Measurements from ENCODE around the gene ERC2.

The ERC2 gene

GRCh38 chr3:55782351-55782750, 685.9 kb downstream of the ERC2 start:
- H3K9ac ChIP-seq (ENCODE audit: low read length), result no peak overlapping the region
- H3K27ac ChIP-seq (ENCODE audit: low read depth, low read length), result no peak overlapping the region
- no peak overlapping the region for H3K4me3 ChIP-seq (ENCODE audit: low read depth, low read length)
- H2AK5ac ChIP-seq (ENCODE audit: low read length), result no peak overlapping the region
- DNase-seq, result no peak
- H3K23ac ChIP-seq (ENCODE audit: low read length), result no peak overlapping the region
- no peaks in the 10 kb centered on the region for H3K9me3 ChIP-seq (ENCODE audit: insufficient read depth, low read depth, low read length)
- no peak overlapping the region for H4K91ac ChIP-seq (ENCODE audit: low read depth, low read length)
- H3K79me2 ChIP-seq (ENCODE audit: control insufficient read depth, insufficient read depth, low read length, poor library complexity), result no peaks in the 10 kb centered on the region
- H3K4me2 ChIP-seq (ENCODE audit: low read length), result no peak overlapping the region
- no peak overlapping the region for H2BK120ac ChIP-seq (ENCODE audit: insufficient read depth, low read length, poor library complexity)
- H3K4me1 ChIP-seq (ENCODE audit: control insufficient read depth in 1 of 2, insufficient read depth in 2 of 2, low read length in 2 of 2), result no peaks in the 10 kb centered on the region
- no peak overlapping the region for H2AFZ ChIP-seq (ENCODE audit: insufficient read depth, low read length, poor library complexity)
- H3K4ac ChIP-seq (ENCODE audit: low read depth, low read length), result no peak overlapping the region
- no peaks in the 10 kb centered on the region for H3K36me3 ChIP-seq (ENCODE audit: control insufficient read depth in 1 of 2, insufficient read depth in 2 of 2, low read length in 2 of 2)
- H3K79me1 ChIP-seq (ENCODE audit: low read length), result no peaks in the 10 kb centered on the region
- H2BK12ac ChIP-seq (ENCODE audit: low read length), result no peak overlapping the region
- H4K8ac ChIP-seq (ENCODE audit: low read depth, low read length), result no peak overlapping the region
- no CpG with 5 or more reads among the region's 4 CpGs for WGBS (ENCODE audit: extremely low coverage, insufficient coverage, insufficient read length)
- no peak overlapping the region for H3K18ac ChIP-seq (ENCODE audit: low read length)
- no peaks in the 10 kb centered on the region for H3K27me3 ChIP-seq (ENCODE audit: insufficient read depth, low read length)
- no peak overlapping the region for H4K12ac ChIP-seq (ENCODE audit: low read depth, low read length)
- H2BK5ac ChIP-seq (ENCODE audit: low read depth, low read length, poor library complexity), result no peak overlapping the region
- H3K14ac ChIP-seq (ENCODE audit: low read length), result no peak overlapping the region

GRCh38 chr3:55780913-55781312, 687.4 kb downstream of the ERC2 start:
- H2BK5ac ChIP-seq (ENCODE audit: low read depth, low read length, poor library complexity), result no peak overlapping the region
- no peak overlapping the region for H3K4ac ChIP-seq (ENCODE audit: low read depth, low read length)
- H3K14ac ChIP-seq (ENCODE audit: low read length), result no peak overlapping the region
- no peak overlapping the region for H2BK120ac ChIP-seq (ENCODE audit: insufficient read depth, low read length, poor library complexity)
- H3K4me1 ChIP-seq (ENCODE audit: control insufficient read depth in 1 of 2, insufficient read depth in 2 of 2, low read length in 2 of 2), result no peaks in the 10 kb centered on the region
- H3K27me3 ChIP-seq (ENCODE audit: insufficient read depth, low read length), result no peaks in the 10 kb centered on the region
- no peak overlapping the region for H4K91ac ChIP-seq (ENCODE audit: low read depth, low read length)
- no peak overlapping the region for H3K27ac ChIP-seq (ENCODE audit: low read depth, low read length)
- no peak overlapping the region for H2AK5ac ChIP-seq (ENCODE audit: low read length)
- DNase-seq, result no peak
- no peaks in the 10 kb centered on the region for H3K36me3 ChIP-seq (ENCODE audit: control insufficient read depth in 1 of 2, insufficient read depth in 2 of 2, low read length in 2 of 2)
- WGBS (ENCODE audit: extremely low coverage, insufficient coverage, insufficient read length), result no CpG with 5 or more reads among the region's 4 CpGs
- no peak overlapping the region for H3K18ac ChIP-seq (ENCODE audit: low read length)
- no peak overlapping the region for H3K23ac ChIP-seq (ENCODE audit: low read length)
- H3K79me1 ChIP-seq (ENCODE audit: low read length), result no peaks in the 10 kb centered on the region
- no peak overlapping the region for H4K12ac ChIP-seq (ENCODE audit: low read depth, low read length)
- H3K9ac ChIP-seq (ENCODE audit: low read length), result no peak overlapping the region
- no peaks in the 10 kb centered on the region for H3K9me3 ChIP-seq (ENCODE audit: insufficient read depth, low read depth, low read length)
- no peak overlapping the region for H3K4me2 ChIP-seq (ENCODE audit: low read length)
- no peaks in the 10 kb centered on the region for H3K79me2 ChIP-seq (ENCODE audit: control insufficient read depth, insufficient read depth, low read length, poor library complexity)
- no peak overlapping the region for H2BK12ac ChIP-seq (ENCODE audit: low read length)
- H4K8ac ChIP-seq (ENCODE audit: low read depth, low read length), result no peak overlapping the region
- H2AFZ ChIP-seq (ENCODE audit: insufficient read depth, low read length, poor library complexity), result no peak overlapping the region
- H3K4me3 ChIP-seq (ENCODE audit: low read depth, low read length), result no peak overlapping the region

GRCh38 chr3:55779543-55779942, 688.7 kb downstream of the ERC2 start:
- H3K23ac ChIP-seq (ENCODE audit: low read length), result no peak overlapping the region
- H4K8ac ChIP-seq (ENCODE audit: low read depth, low read length), result no peak overlapping the region
- H3K4me2 ChIP-seq (ENCODE audit: low read length), result no peak overlapping the region
- H2AK5ac ChIP-seq (ENCODE audit: low read length), result no peak overlapping the region
- peaks cover 2% of the 10 kb centered on the region for H3K9me3 ChIP-seq (ENCODE audit: insufficient read depth, low read depth, low read length)
- no peaks in the 10 kb centered on the region for H3K79me2 ChIP-seq (ENCODE audit: control insufficient read depth, insufficient read depth, low read length, poor library complexity)
- no peak overlapping the region for H4K12ac ChIP-seq (ENCODE audit: low read depth, low read length)
- no peak overlapping the region for H3K4me3 ChIP-seq (ENCODE audit: low read depth, low read length)
- no peak overlapping the region for H3K14ac ChIP-seq (ENCODE audit: low read length)
- H2BK12ac ChIP-seq (ENCODE audit: low read length), result no peak overlapping the region
- H2BK120ac ChIP-seq (ENCODE audit: insufficient read depth, low read length, poor library complexity), result no peak overlapping the region
- no peaks in the 10 kb centered on the region for H3K36me3 ChIP-seq (ENCODE audit: control insufficient read depth in 1 of 2, insufficient read depth in 2 of 2, low read length in 2 of 2)
- no peak overlapping the region for H4K91ac ChIP-seq (ENCODE audit: low read depth, low read length)
- no peak overlapping the region for H3K9ac ChIP-seq (ENCODE audit: low read length)
- no peak overlapping the region for H3K18ac ChIP-seq (ENCODE audit: low read length)
- no peaks in the 10 kb centered on the region for H3K27me3 ChIP-seq (ENCODE audit: insufficient read depth, low read length)
- no peaks in the 10 kb centered on the region for H3K79me1 ChIP-seq (ENCODE audit: low read length)
- no peak overlapping the region for H2AFZ ChIP-seq (ENCODE audit: insufficient read depth, low read length, poor library complexity)
- H3K4ac ChIP-seq (ENCODE audit: low read depth, low read length), result no peak overlapping the region
- no CpG with 5 or more reads among the region's 5 CpGs for whole genome bisulfite sequencing (ENCODE audit: extremely low coverage, insufficient coverage, insufficient read length)
- H3K27ac ChIP-seq (ENCODE audit: low read depth, low read length), result no peak overlapping the region
- H3K4me1 ChIP-seq (ENCODE audit: control insufficient read depth in 1 of 2, insufficient read depth in 2 of 2, low read length in 2 of 2), result no peaks in the 10 kb centered on the region
- no peak for DNase-seq
- H2BK5ac ChIP-seq (ENCODE audit: low read depth, low read length, poor library complexity), result no peak overlapping the region

- Histone ChIP-seq H3K18ac (ENCODE audit: low read length) (no peak overlapping the region), H2AK5ac (ENCODE audit: low read length) (no peak overlapping the region), H3K79me1 (ENCODE audit: low read length) (no peaks in the 10 kb centered on the region), H4K8ac (ENCODE audit: low read depth, low read length) (no peak overlapping the region), H3K9me3 (ENCODE audit: insufficient read depth, low read depth, low read length) (peaks cover 2% of the 10 kb centered on the region), H2BK5ac (ENCODE audit: low read depth, low read length, poor library complexity) (no peak overlapping the region), H3K4me3 (ENCODE audit: low read depth, low read length) (no peak overlapping the region), H3K9ac (ENCODE audit: low read length) (no peak overlapping the region), H2BK120ac (ENCODE audit: insufficient read depth, low read length, poor library complexity) (no peak overlapping the region), H3K36me3 (ENCODE audit: control insufficient read depth in 1 of 2, insufficient read depth in 2 of 2, low read length in 2 of 2) (no peaks in the 10 kb centered on the region), H4K12ac (ENCODE audit: low read depth, low read length) (no peak overlapping the region), H3K79me2 (ENCODE audit: control insufficient read depth, insufficient read depth, low read length, poor library complexity) (no peaks in the 10 kb centered on the region), H2AFZ (ENCODE audit: insufficient read depth, low read length, poor library complexity) (no peak overlapping the region), H3K4ac (ENCODE audit: low read depth, low read length) (no peak overlapping the region), H3K4me1 (ENCODE audit: control insufficient read depth in 1 of 2, insufficient read depth in 2 of 2, low read length in 2 of 2) (no peaks in the 10 kb centered on the region), H3K4me2 (ENCODE audit: low read length) (no peak overlapping the region), H3K27ac (ENCODE audit: low read depth, low read length) (no peak overlapping the region), H2BK12ac (ENCODE audit: low read length) (no peak overlapping the region), H3K27me3 (ENCODE audit: insufficient read depth, low read length) (no peaks in the 10 kb centered on the region), H4K91ac (ENCODE audit: low read depth, low read length) (no peak overlapping the region), H3K14ac (ENCODE audit: low read length) (no peak overlapping the region), H3K23ac (ENCODE audit: low read length) (no peak overlapping the region)
- no peak for DNase-seq
- no CpG with 5 or more reads among the region's 6 CpGs for WGBS (ENCODE audit: extremely low coverage, insufficient coverage, insufficient read length)
Measured at GRCh38 chr3:55775366-55776154, 692.7 kb downstream of the ERC2 start.
